Smooth muscle cell (in vitro differentiated cells): ENCODE measurements around the gene BCAT1. TPM values are rescaled to one million over a fixed set of nuclear protein-coding genes. Genes with fewer than 3 reads are reported as not detected.

Experiments used
- DNase-seq: peaks from one replicate; lab custom pipeline; 2025; ENCODE audit not compliant: unreplicated experiment; lab: John Stamatoyannopoulos, UW
- H2AFZ ChIP-seq: fragments of 200-600 bp; sonication (generic); 2 replicates; pipeline ENCODE4 v1.6.0; 2016; ENCODE audit warnings: antibody characterized with exemption, low read depth, mild to moderate bottlenecking
- H3F3A ChIP-seq: fragments of 200-600 bp; sonication (generic); 2 replicates; pipeline ENCODE4 v1.6.0; 2017; ENCODE audit warnings: antibody characterized with exemption, low read depth
- H3K27ac ChIP-seq: fragments of 200-600 bp; sonication (generic); 2 replicates; pipeline ENCODE4 v1.5.1; 2016; ENCODE audit warnings: low read depth, mild to moderate bottlenecking
- H3K27me3 ChIP-seq: fragments of 200-600 bp; sonication (generic); 2 replicates; pipeline ENCODE4 v1.6.1; 2016; ENCODE audit warnings: low read depth, mild to moderate bottlenecking
- H3K36me3 ChIP-seq: fragments of 200-600 bp; sonication (generic); 2 replicates; pipeline ENCODE4 v1.5.1; 2016; ENCODE audit warnings: low read depth
- H3K4me1 ChIP-seq: fragments of 200-600 bp; sonication (generic); 2 replicates; pipeline ENCODE4 v1.5.1; 2016; ENCODE audit warnings: low read depth
- H3K4me2 ChIP-seq: fragments of 200-600 bp; sonication (generic); 2 replicates; pipeline ENCODE4 v1.6.0; 2016; ENCODE audit warnings: mild to moderate bottlenecking
- H3K4me3 ChIP-seq: fragments of 200-600 bp; sonication (generic); 2 replicates; pipeline ENCODE4 v1.5.1; 2016; ENCODE audit warnings: mild to moderate bottlenecking
- H3K79me2 ChIP-seq: fragments of 200-600 bp; sonication (generic); 2 replicates; pipeline ENCODE4 v1.6.0; 2016; ENCODE audit warnings: low read depth, mild to moderate bottlenecking
- H3K9ac ChIP-seq: fragments of 200-600 bp; sonication (generic); 2 replicates; pipeline ENCODE4 v1.6.0; 2016; ENCODE audit warnings: low read depth
- H3K9me3 ChIP-seq: fragments of 200-600 bp; sonication (generic); replicated peaks from 2 replicates; pipeline ENCODE4 v1.5.1; 2016; ENCODE audit warnings: low read depth
- H4K20me1 ChIP-seq: fragments of 200-600 bp; sonication (generic); 2 replicates; pipeline ENCODE4 v1.6.0; 2016; ENCODE audit warnings: low read depth
- CTCF ChIP-seq: fragments of 200-600 bp; sonication (generic); IDR thresholded peaks from 2 replicates; pipeline ENCODE4 v1.5.1; 2017; ENCODE audit warnings: borderline replicate concordance, mild to moderate bottlenecking, antibody characterized with exemption; ENCODE audit not compliant: insufficient read depth, poor library complexity, severe bottlenecking
- WGBS: methylation state at CpG from one replicate; pipeline ENCODE4 v1.1.7; 2016; ENCODE audit warnings: low lambda C conversion rate; 5-methylcytosine and 5-hydroxymethylcytosine counted together
- polyA plus RNA-seq: library from polyadenylated mRNA; unstranded; fragments of >200 nt; fragmentation: Nextera tagmentation; extraction: Ambion mirVana; gene quantifications from 2 replicates; pipeline ENCODE4 v1.2.1, GENCODE V29; 2016
- total RNA-seq: library from RNA; depleted of rRNA; stranded (reverse); fragments of >200 nt; gene quantifications from 2 replicates; pipeline ENCODE4 v1.2.3, GENCODE V29; 2014

BCAT1 gene
- total and polyA plus RNA-seq, 2 experiments from 2014 or later: 78.2 to 174 TPM

GRCh38 chr12:24890048-24890803, 58.7 kb downstream of the BCAT1 start:
- Histone ChIP-seq H3K4me3 (no peak overlapping the region), H3K9me3 (no peaks in the 10 kb centered on the region)

GRCh38 chr12:24889411-24889810, 59.5 kb downstream of the BCAT1 start:
- H3K27ac ChIP-seq: no peak overlapping the region
- no peak overlapping the region for H2AFZ ChIP-seq
- no peak overlapping the region for H3K9ac ChIP-seq
- peaks cover 39% of the 10 kb centered on the region for H3K79me2 ChIP-seq
- no peak overlapping the region for H3K4me2 ChIP-seq
- 93% methylated on average over 3 of the region's 3 CpGs for WGBS
- H3K27me3 ChIP-seq: no peaks in the 10 kb centered on the region
- no peaks in the 10 kb centered on the region for H3K4me1 ChIP-seq
- H3K9me3 ChIP-seq: no peaks in the 10 kb centered on the region
- H3F3A ChIP-seq: no peaks in the 10 kb centered on the region
- no peak for DNase-seq
- peaks cover 10% of the 10 kb centered on the region for H3K36me3 ChIP-seq
- peaks cover 32% of the 10 kb centered on the region for H4K20me1 ChIP-seq
- no peak overlapping the region for H3K4me3 ChIP-seq
- no peak for TF ChIP-seq CTCF

More at GRCh38 chr12:24890048-24890803, 58.7 kb downstream of the BCAT1 start:
- Histone ChIP-seq H3K27me3 (no peaks in the 10 kb centered on the region), H3K4me2 (no peak overlapping the region), H4K20me1 (peaks cover 40% of the 10 kb centered on the region), H3K27ac (no peak overlapping the region), H3K36me3 (peaks cover 10% of the 10 kb centered on the region), H3F3A (no peaks in the 10 kb centered on the region), H3K79me2 (peaks cover 41% of the 10 kb centered on the region), H2AFZ (no peak overlapping the region), H3K4me1 (no peaks in the 10 kb centered on the region), H3K9ac (no peak overlapping the region)
- DNase-seq: no peak
- TF ChIP-seq CTCF: no peak
- WGBS: 94% methylated on average over 7 of the region's 7 CpGs

- H3K9ac ChIP-seq: no peak overlapping the region
- 95% methylated on average over 5 of the region's 5 CpGs for WGBS
- H3K9me3 ChIP-seq: no peaks in the 10 kb centered on the region
- no peaks in the 10 kb centered on the region for H3F3A ChIP-seq
- H4K20me1 ChIP-seq: peaks cover 28% of the 10 kb centered on the region
- no peaks in the 10 kb centered on the region for H3K4me1 ChIP-seq
- no peak for TF ChIP-seq CTCF
- H3K27ac ChIP-seq: no peak overlapping the region
- no peak overlapping the region for H3K4me2 ChIP-seq
- H3K36me3 ChIP-seq: peaks cover 6% of the 10 kb centered on the region
- H3K79me2 ChIP-seq: peaks cover 36% of the 10 kb centered on the region
- H3K27me3 ChIP-seq: no peaks in the 10 kb centered on the region
- H3K4me3 ChIP-seq: no peak overlapping the region
- no peak for DNase-seq
- H2AFZ ChIP-seq: no peak overlapping the region
Measured at GRCh38 chr12:24888813-24889212, 60.1 kb downstream of the BCAT1 start.

- Histone ChIP-seq H3K4me1 (no peaks in the 10 kb centered on the region), H3K4me2 (no peak overlapping the region), H3K27ac (no peak overlapping the region), H3K36me3 (peaks cover 1% of the 10 kb centered on the region), H3K9ac (no peak overlapping the region), H3K27me3 (no peaks in the 10 kb centered on the region), H3F3A (no peaks in the 10 kb centered on the region), H3K9me3 (no peaks in the 10 kb centered on the region), H4K20me1 (peaks cover 30% of the 10 kb centered on the region), H2AFZ (no peak overlapping the region), H3K4me3 (no peak overlapping the region), H3K79me2 (peaks cover 34% of the 10 kb centered on the region)
- WGBS: 97% methylated on average over 3 of the region's 3 CpGs
- no peak for DNase-seq
- no peak for TF ChIP-seq CTCF
Measured at GRCh38 chr12:24884911-24885310, 64.0 kb downstream of the BCAT1 start.
